ENCODE data around the gene PEX3. TPM values are rescaled to one million over a fixed set of nuclear protein-coding genes. Genes with fewer than 3 reads are reported as not detected.

PEX3 gene
- polyA plus RNA-seq, 3 donors: 3.2 to 6.9 (median 5.2) TPM

- H3K4me2 ChIP-seq (replicated peaks; ENCODE audit: extremely low read depth, low read length, poor library complexity, severe bottlenecking): no peak overlapping the region
- H3K36me3 ChIP-seq (replicated peaks in 1 of 2; ENCODE audit: control insufficient read depth in 1 of 2, insufficient read depth in 2 of 2, low read length in 2 of 2): no peaks in the 10 kb centered on the region
- intact Hi-C loops (cut with micrococcal nuclease): no loop called here
- H3K79me2 ChIP-seq (ENCODE audit: insufficient read depth, low read length): no peaks in the 10 kb centered on the region
- no peak overlapping the region for H3K4me3 ChIP-seq (replicated peaks in 1 of 3; ENCODE audit: low read depth in 2 of 3, low read length in 3 of 3)
- Mint-ChIP-seq H3K9me3 (peaks cover 0 to 7% (median 0%) of the 10 kb centered on the region in 7 donors), H3K4me1 (no peaks in the 10 kb centered on the region), H3K4me3 (no peak overlapping the region), H3K36me3 (no peaks in the 10 kb centered on the region), H3K27ac (no peak overlapping the region), H3K27me3 (ENCODE audit: low read depth in 3 of 3) (peaks cover 0 to 2% (median 0%) of the 10 kb centered on the region in 3 donors)
- no peak overlapping the region for H3K9ac ChIP-seq (ENCODE audit: insufficient read depth, low read length, poor library complexity, severe bottlenecking)
- no peak overlapping the region for H3K27ac ChIP-seq (ENCODE audit: low read depth in 1 of 2, low read length in 2 of 2)
- H2AFZ ChIP-seq (ENCODE audit: insufficient read depth, low read depth, low read length, poor library complexity, severe bottlenecking): no peak overlapping the region
- H3K27me3 ChIP-seq (ENCODE audit: control insufficient read depth in 2 of 2, insufficient read depth in 2 of 2, low read length in 2 of 2): no peaks in the 10 kb centered on the region
- no CpG with 5 or more reads among the region's 1 CpG for WGBS (ENCODE audit: insufficient coverage)
- DNase-seq: no peak
- H4K20me1 ChIP-seq (ENCODE audit: insufficient read depth, low read length): no peaks in the 10 kb centered on the region
- TF ChIP-seq, protein P1, sequence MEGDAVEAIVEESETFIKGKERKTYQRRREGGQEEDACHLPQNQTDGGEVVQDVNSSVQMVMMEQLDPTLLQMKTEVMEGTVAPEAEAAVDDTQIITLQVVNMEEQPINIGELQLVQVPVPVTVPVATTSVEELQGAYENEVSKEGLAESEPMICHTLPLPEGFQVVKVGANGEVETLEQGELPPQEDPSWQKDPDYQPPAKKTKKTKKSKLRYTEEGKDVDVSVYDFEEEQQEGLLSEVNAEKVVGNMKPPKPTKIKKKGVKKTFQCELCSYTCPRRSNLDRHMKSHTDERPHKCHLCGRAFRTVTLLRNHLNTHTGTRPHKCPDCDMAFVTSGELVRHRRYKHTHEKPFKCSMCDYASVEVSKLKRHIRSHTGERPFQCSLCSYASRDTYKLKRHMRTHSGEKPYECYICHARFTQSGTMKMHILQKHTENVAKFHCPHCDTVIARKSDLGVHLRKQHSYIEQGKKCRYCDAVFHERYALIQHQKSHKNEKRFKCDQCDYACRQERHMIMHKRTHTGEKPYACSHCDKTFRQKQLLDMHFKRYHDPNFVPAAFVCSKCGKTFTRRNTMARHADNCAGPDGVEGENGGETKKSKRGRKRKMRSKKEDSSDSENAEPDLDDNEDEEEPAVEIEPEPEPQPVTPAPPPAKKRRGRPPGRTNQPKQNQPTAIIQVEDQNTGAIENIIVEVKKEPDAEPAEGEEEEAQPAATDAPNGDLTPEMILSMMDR (IDR thresholded peaks at IDR 0.05): no peak
- no peaks in the 10 kb centered on the region for H3K4me1 ChIP-seq (ENCODE audit: control insufficient read depth in 1 of 2, insufficient read depth in 2 of 2, low read length in 2 of 2)
- H3K9me3 ChIP-seq (replicated peaks in 1 of 2; ENCODE audit: control insufficient read depth in 1 of 2, insufficient read depth in 1 of 2, low read length in 2 of 2): no peaks in the 10 kb centered on the region
These were observed 39.7 kb upstream of the PEX3 start for GRCh38 chr6:143410859-143411270.

DNA sequence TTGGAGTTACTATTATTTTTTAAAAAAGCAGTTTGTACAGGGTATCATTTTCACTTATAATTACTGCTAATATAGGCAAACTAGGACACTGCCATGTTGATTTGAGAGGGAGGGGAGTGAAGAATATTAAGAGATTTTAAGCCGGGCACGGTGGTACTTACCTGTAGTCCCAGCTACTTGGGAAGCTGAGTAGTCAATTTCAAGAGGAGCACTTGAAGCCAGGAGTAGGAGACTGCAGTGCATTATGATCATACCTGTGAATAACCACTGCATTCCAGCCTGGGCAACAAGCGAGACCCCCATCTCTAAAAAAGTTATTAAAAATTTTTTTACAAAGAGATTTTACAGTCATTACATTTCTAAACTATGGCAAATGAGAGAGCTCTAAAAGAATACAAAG is 35.8 kb upstream of the PEX3 start:
- no peaks in the 10 kb centered on the region for H3K9me3 ChIP-seq (replicated peaks in 1 of 2; ENCODE audit: control insufficient read depth in 1 of 2, insufficient read depth in 1 of 2, low read length in 2 of 2)
- H3K27ac Mint-ChIP-seq: no peak overlapping the region
- no peak overlapping the region for H3K4me3 Mint-ChIP-seq
- H3K4me2 ChIP-seq (replicated peaks; ENCODE audit: extremely low read depth, low read length, poor library complexity, severe bottlenecking): no peak overlapping the region
- H3K27me3 Mint-ChIP-seq (ENCODE audit: low read depth in 3 of 3): peaks cover 0 to 2% (median 0%) of the 10 kb centered on the region in 3 donors
- DNase-seq: no peak
- no peaks in the 10 kb centered on the region for H3K4me1 ChIP-seq (ENCODE audit: control insufficient read depth in 1 of 2, insufficient read depth in 2 of 2, low read length in 2 of 2)
- intact Hi-C loops (cut with micrococcal nuclease): no loop called here
- TF ChIP-seq, protein P1 (IDR thresholded peaks at IDR 0.05): no peak
- no peaks in the 10 kb centered on the region for H3K27me3 ChIP-seq (ENCODE audit: control insufficient read depth in 2 of 2, insufficient read depth in 2 of 2, low read length in 2 of 2)
- no peak overlapping the region for H3K4me3 ChIP-seq (replicated peaks in 1 of 3; ENCODE audit: low read depth in 2 of 3, low read length in 3 of 3)
- H3K79me2 ChIP-seq (ENCODE audit: insufficient read depth, low read length): no peaks in the 10 kb centered on the region
- peaks cover 0 to 1% (median 0%) of the 10 kb centered on the region in 7 donors for H3K9me3 Mint-ChIP-seq
- no peak overlapping the region for H2AFZ ChIP-seq (ENCODE audit: insufficient read depth, low read depth, low read length, poor library complexity, severe bottlenecking)
- H3K9ac ChIP-seq (ENCODE audit: insufficient read depth, low read length, poor library complexity, severe bottlenecking): no peak overlapping the region
- WGBS (ENCODE audit: insufficient coverage): 90% methylated on average over 2 of the region's 3 CpGs
- H3K4me1 Mint-ChIP-seq: no peaks in the 10 kb centered on the region
- H3K36me3 Mint-ChIP-seq: no peaks in the 10 kb centered on the region
- no peaks in the 10 kb centered on the region for H4K20me1 ChIP-seq (ENCODE audit: insufficient read depth, low read length)
- no peaks in the 10 kb centered on the region for H3K36me3 ChIP-seq (replicated peaks in 1 of 2; ENCODE audit: control insufficient read depth in 1 of 2, insufficient read depth in 2 of 2, low read length in 2 of 2)
- H3K27ac ChIP-seq (ENCODE audit: low read depth in 1 of 2, low read length in 2 of 2): no peak overlapping the region

All from CD14-positive monocyte (primary cell).